ENCODE measurements around the gene OTUD5. TPM values are rescaled to one million over a fixed set of nuclear protein-coding genes. Genes with fewer than 3 reads are reported as not detected.
"Not testable (repeated sequence)": the region's sequence is repeated elsewhere in the genome, so short reads cannot be mapped to it uniquely, and the experiment has no call there.

Gene OTUD5
- total and polyA plus RNA-seq, 12 donors = 39.4 to 79.5 (median 53.8) TPM

- WGBS, 4 donors = 71 to 79% (median 73%) methylated on average over 9 to 10 of the region's 10 CpGs
- no peak for DNase-seq
Observed at GRCh38 chrX:48883729-48884128, 73.7 kb downstream of the OTUD5 start.

GRCh38 chrX:48876944-48877343 lies 80.5 kb downstream of the OTUD5 start:
- H3K4me1 ChIP-seq (replicated peaks in 1 of 2); H3K9me3 ChIP-seq (replicated peaks in 1 of 3); H3K27me3 ChIP-seq; DNase-seq; H3K36me3 ChIP-seq (replicated peaks in 1 of 2); H3K27ac ChIP-seq; H3K4me3 ChIP-seq; intact Hi-C loops (cut with DNase I): not testable (repeated sequence)
- WGBS, 4 donors = 46 to 75% (median 60%) methylated on average over 4 of the region's 4 CpGs

More at GRCh38 chrX:48883729-48884128, 73.7 kb downstream of the OTUD5 start:
- H3K27me3 ChIP-seq = no peaks in the 10 kb centered on the region
- intact Hi-C loops (cut with DNase I) = no loop called here
- H3K27ac ChIP-seq = no peak overlapping the region
- H3K9me3 ChIP-seq (replicated peaks in 1 of 3) = no peaks in the 10 kb centered on the region
- H3K36me3 ChIP-seq (replicated peaks in 1 of 2) = no peaks in the 10 kb centered on the region
- H3K4me3 ChIP-seq = no peak overlapping the region
- H3K4me1 ChIP-seq (replicated peaks in 1 of 2) = no peaks in the 10 kb centered on the region
- TF ChIP-seq POLR2A (IDR thresholded peaks at IDR 0.05) (no peak), CTCF (IDR thresholded peaks at IDR 0.05) (no peak)

Small RNAs within 50 kb of the gene (small RNA-seq; reads per million reads assigned to genes)
- 0 to 0.08 reads per million in 2 donors for gene RNU6-722P

Other genes starting within 250 kb of the OTUD5 start
- gene GLOD5, start 195.9 kb downstream of the OTUD5 start, total RNA-seq = under 1 TPM in 1 of 9 donors, not detected in 8; 0.94 TPM
- not detected for gene GLOD5, start 195.9 kb downstream of the OTUD5 start, polyA plus RNA-seq
- gene GATA1, start 171.0 kb downstream of the OTUD5 start, total RNA-seq = under 1 TPM in 3 of 9 donors, not detected in 6; 0.27 to 0.43 (median 0.33) TPM
- not detected for gene GATA1, start 171.0 kb downstream of the OTUD5 start, polyA plus RNA-seq
- 100 to 1,000 TPM in 1 of 9 donors, 10 to 100 TPM in 8; 45.1 to 142 (median 72.6) TPM for gene HDAC6, start 155.5 kb downstream of the OTUD5 start, total RNA-seq
- 100 to 1,000 TPM in 2 of 3 donors, 10 to 100 TPM in 1; 87.2 to 303 (median 135) TPM for gene HDAC6, start 155.5 kb downstream of the OTUD5 start, polyA plus RNA-seq
- under 1 TPM in 1 of 9 donors, not detected in 8; 0.11 TPM for gene ERAS, start 131.1 kb downstream of the OTUD5 start, total RNA-seq
- gene ERAS, start 131.1 kb downstream of the OTUD5 start, polyA plus RNA-seq = under 1 TPM in 1 of 3 donors, not detected in 2; 0.20 TPM
- 100 to 1,000 TPM in 1 of 9 donors, 10 to 100 TPM in 2, 1 to 10 TPM in 5, under 1 TPM in 1; 0.97 to 151 (median 7.0) TPM for gene PCSK1N, start 122.0 kb downstream of the OTUD5 start, total RNA-seq
- 100 to 1,000 TPM in 2 of 3 donors, under 1 TPM in 1; 0.24 to 297 (median 113) TPM for gene PCSK1N, start 122.0 kb downstream of the OTUD5 start, polyA plus RNA-seq
- gene TIMM17B, start 59.8 kb downstream of the OTUD5 start, total RNA-seq = 10 to 100 TPM; 43.7 to 98.0 (median 64.7) TPM
- 10 to 100 TPM; 25.5 to 93.5 (median 56.9) TPM for gene TIMM17B, start 59.8 kb downstream of the OTUD5 start, polyA plus RNA-seq
- 100 to 1,000 TPM in 2 of 9 donors, 10 to 100 TPM in 7; 53.1 to 123 (median 89.8) TPM for gene PQBP1, start 59.7 kb downstream of the OTUD5 start, total RNA-seq
- gene PQBP1, start 59.7 kb downstream of the OTUD5 start, polyA plus RNA-seq = 100 to 1,000 TPM; 117 to 316 (median 295) TPM
- 10 to 100 TPM; 23.7 to 59.7 (median 32.9) TPM for gene SLC35A2, start 46.0 kb downstream of the OTUD5 start, total RNA-seq
- 10 to 100 TPM in 2 of 3 donors, 1 to 10 TPM in 1; 5.1 to 33.5 (median 11.1) TPM for gene SLC35A2, start 46.0 kb downstream of the OTUD5 start, polyA plus RNA-seq
- 10 to 100 TPM in 4 of 9 donors, 1 to 10 TPM in 5; 3.8 to 14.1 (median 9.7) TPM for gene PIM2, start 38.6 kb downstream of the OTUD5 start, total RNA-seq
- 10 to 100 TPM in 1 of 3 donors, 1 to 10 TPM in 2; 4.1 to 11.9 (median 4.8) TPM for gene PIM2, start 38.6 kb downstream of the OTUD5 start, polyA plus RNA-seq
- gene KCND1, start 14.2 kb upstream of the OTUD5 start, total RNA-seq = 1 to 10 TPM in 5 of 9 donors, under 1 TPM in 4; 0.22 to 2.1 (median 1.0) TPM
- gene KCND1, start 14.2 kb upstream of the OTUD5 start, polyA plus RNA-seq = 1 to 10 TPM in 1 of 3 donors, under 1 TPM in 2; 0.77 to 2.4 (median 0.82) TPM
- 10 to 100 TPM; 27.4 to 60.3 (median 37.9) TPM for gene GRIPAP1, start 44.7 kb upstream of the OTUD5 start, total RNA-seq
- 10 to 100 TPM; 39.8 to 86.6 (median 44.1) TPM for gene GRIPAP1, start 44.7 kb upstream of the OTUD5 start, polyA plus RNA-seq
- 100 to 1,000 TPM in 4 of 9 donors, 10 to 100 TPM in 5; 32.7 to 168 (median 94.7) TPM for gene TFE3, start 85.8 kb upstream of the OTUD5 start, total RNA-seq
- 10 to 100 TPM; 45.6 to 76.1 (median 65.9) TPM for gene TFE3, start 85.8 kb upstream of the OTUD5 start, polyA plus RNA-seq
- gene CCDC120, start 101.4 kb upstream of the OTUD5 start, total RNA-seq = 10 to 100 TPM in 1 of 9 donors, 1 to 10 TPM in 8; 1.2 to 30.6 (median 2.8) TPM
- 1 to 10 TPM; 1.1 to 8.2 (median 2.7) TPM for gene CCDC120, start 101.4 kb upstream of the OTUD5 start, polyA plus RNA-seq
- 10 to 100 TPM in 8 of 9 donors, 1 to 10 TPM in 1; 9.7 to 44.5 (median 34.4) TPM for gene PRAF2, start 116.4 kb upstream of the OTUD5 start, total RNA-seq
- 100 to 1,000 TPM in 1 of 3 donors, 10 to 100 TPM in 2; 66.0 to 100 (median 85.5) TPM for gene PRAF2, start 116.4 kb upstream of the OTUD5 start, polyA plus RNA-seq
- gene WDR45, start 122.3 kb upstream of the OTUD5 start, total RNA-seq = 100 to 1,000 TPM in 6 of 9 donors, 10 to 100 TPM in 3; 64.1 to 139 (median 108) TPM
- 100 to 1,000 TPM in 2 of 3 donors, 10 to 100 TPM in 1; 59.4 to 184 (median 170) TPM for gene WDR45, start 122.3 kb upstream of the OTUD5 start, polyA plus RNA-seq
- 10 to 100 TPM; 21.5 to 58.4 (median 27.3) TPM for gene GPKOW, start 166.1 kb upstream of the OTUD5 start, total RNA-seq
- gene GPKOW, start 166.1 kb upstream of the OTUD5 start, polyA plus RNA-seq = 10 to 100 TPM; 10.1 to 21.8 (median 11.3) TPM
- 10 to 100 TPM in 1 of 9 donors, 1 to 10 TPM in 8; 2.2 to 16.2 (median 3.1) TPM for gene MAGIX, start 205.2 kb upstream of the OTUD5 start, total RNA-seq
- gene MAGIX, start 205.2 kb upstream of the OTUD5 start, polyA plus RNA-seq = 1 to 10 TPM in 2 of 3 donors, under 1 TPM in 1; 0.59 to 8.4 (median 7.6) TPM
- gene PLP2, start 214.3 kb upstream of the OTUD5 start, total RNA-seq = 100 to 1,000 TPM in 6 of 9 donors, 10 to 100 TPM in 3; 52.1 to 304 (median 161) TPM
- gene PLP2, start 214.3 kb upstream of the OTUD5 start, polyA plus RNA-seq = 100 to 1,000 TPM in 2 of 3 donors, 10 to 100 TPM in 1; 78.2 to 724 (median 324) TPM
- 10 to 100 TPM in 7 of 9 donors, 1 to 10 TPM in 2; 2.8 to 46.8 (median 13.1) TPM for gene PRICKLE3, start 228.8 kb upstream of the OTUD5 start, total RNA-seq
- 10 to 100 TPM in 1 of 3 donors, 1 to 10 TPM in 2; 5.7 to 10.9 (median 6.6) TPM for gene PRICKLE3, start 228.8 kb upstream of the OTUD5 start, polyA plus RNA-seq
- 100 to 1,000 TPM in 1 of 9 donors, 10 to 100 TPM in 7, 1 to 10 TPM in 1; 6.8 to 147 (median 18.5) TPM for gene SYP, start 242.6 kb upstream of the OTUD5 start, total RNA-seq
- 10 to 100 TPM; 18.6 to 73.1 (median 61.4) TPM for gene SYP, start 242.6 kb upstream of the OTUD5 start, polyA plus RNA-seq

All from adrenal gland (tissue), 12 donors.